HG03469 (cell line): ENCODE measurements around the gene WDFY1.
"Not testable (repeated sequence)": the region's sequence is repeated elsewhere in the genome, so short reads cannot be mapped to it uniquely, and the experiment has no call there.

ENCODE experiments used
- ATAC-seq: cut with Tn5 transposase; IDR thresholded peaks from one replicate; pipeline ENCODE4 v1.9.1; 2021; ENCODE audit warnings: mild to moderate bottlenecking, moderate library complexity, moderate number of reproducible peaks; ENCODE audit not compliant: unreplicated experiment

WDFY1 gene

DNA sequence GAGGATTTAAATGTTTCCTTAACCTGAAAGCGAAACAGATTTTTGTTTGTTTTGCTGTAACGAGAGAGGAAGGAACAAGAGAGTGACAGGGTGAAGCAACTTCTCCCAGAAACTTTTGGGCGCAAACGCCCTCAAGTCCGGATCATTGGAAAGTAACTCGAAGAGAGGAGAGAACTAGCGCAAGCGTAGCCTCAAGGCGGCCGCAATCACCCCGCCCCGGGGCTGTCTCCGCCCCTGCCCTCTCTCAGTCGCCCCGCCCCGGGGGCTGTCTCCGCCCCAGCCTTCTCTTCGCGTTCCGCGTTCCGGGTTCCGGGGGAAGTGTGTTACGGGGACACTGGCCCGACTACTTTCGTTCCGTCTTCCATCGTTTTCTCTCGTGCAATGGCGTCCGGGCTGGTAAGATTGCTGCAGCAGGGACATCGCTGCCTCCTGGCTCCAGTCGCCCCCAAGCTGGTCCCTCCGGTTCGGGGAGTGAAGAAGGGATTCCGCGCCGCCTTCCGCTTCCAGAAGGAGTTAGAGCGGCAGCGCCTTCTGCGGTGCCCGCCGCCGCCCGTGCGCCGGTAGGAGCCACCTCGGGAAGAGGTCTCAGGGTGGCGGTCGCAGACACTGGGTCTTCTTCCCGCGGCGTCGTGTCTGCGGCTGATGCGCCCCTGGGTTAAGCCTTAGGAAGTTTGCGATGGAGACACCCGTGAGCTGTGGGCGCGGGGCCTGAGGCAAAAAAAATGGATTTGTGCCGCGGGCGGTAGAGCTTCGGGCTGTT, 12.1 kb upstream of the WDFY1 start, which contains the start of gene MRPL44:
TSS of gene MRPL44 (plus strand) at position 372 of the 760 bp plus-strand sequence. CDS start at position 382, 10 bp downstream.
- peak; percentile 73 for ATAC-seq

GRCh38 chr2:223956300-223956699, 11.2 kb upstream of the WDFY1 start:
- peak; percentile 28 for ATAC-seq

DNA sequence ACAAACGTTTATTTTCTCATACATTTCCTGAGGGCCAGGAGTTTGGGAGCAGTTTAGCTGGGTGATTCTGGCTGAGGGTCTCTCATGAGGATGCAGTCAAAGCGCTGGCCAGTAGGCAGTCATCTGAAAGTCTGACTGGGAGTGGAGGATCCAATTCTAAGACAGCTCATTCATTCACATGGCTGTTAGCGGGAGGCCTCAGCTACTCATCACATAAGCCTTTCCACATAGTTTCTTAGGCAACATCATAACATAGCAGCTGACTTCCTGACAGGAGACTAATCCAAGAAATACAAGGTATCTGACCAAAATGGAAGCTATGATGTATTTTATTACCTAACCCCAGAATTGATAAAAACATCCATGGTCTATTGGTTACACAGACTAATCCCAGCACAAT, 9.3 kb upstream of the WDFY1 start:
- no peak for ATAC-seq

DNA sequence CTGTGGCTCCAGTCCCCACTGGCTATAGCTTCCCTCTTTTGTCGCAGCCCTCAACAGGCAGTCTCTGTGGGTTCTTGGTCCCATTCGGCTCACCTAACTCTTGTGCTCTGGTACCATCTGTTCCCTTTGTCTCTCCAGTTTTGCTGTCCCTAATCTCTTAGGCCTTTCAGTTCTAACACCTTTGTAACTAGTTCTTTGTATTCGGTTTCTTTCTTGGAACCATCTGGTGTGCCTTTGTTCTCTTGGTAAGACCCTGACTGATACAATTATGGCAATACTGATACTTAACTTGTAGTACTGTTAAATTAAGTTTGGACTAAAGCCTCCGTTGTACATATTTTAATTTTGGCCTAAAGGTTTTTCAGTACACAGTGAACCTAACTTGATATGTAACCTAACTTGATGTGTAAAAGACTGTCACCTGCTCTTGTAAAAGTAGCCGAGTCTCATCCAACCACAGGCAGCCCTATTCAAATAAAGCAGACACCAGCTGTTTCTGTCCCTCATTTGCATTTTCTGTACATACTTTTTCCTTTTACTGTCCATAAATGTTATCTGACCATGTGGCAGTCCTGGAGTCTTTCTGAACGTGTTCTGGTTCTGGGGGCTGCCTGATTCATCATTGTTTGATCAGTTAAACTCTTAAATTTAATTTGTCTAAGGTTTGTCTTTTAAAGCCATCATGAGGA, 7.3 kb upstream of the WDFY1 start:
- peak; percentile 46 for ATAC-seq

DNA sequence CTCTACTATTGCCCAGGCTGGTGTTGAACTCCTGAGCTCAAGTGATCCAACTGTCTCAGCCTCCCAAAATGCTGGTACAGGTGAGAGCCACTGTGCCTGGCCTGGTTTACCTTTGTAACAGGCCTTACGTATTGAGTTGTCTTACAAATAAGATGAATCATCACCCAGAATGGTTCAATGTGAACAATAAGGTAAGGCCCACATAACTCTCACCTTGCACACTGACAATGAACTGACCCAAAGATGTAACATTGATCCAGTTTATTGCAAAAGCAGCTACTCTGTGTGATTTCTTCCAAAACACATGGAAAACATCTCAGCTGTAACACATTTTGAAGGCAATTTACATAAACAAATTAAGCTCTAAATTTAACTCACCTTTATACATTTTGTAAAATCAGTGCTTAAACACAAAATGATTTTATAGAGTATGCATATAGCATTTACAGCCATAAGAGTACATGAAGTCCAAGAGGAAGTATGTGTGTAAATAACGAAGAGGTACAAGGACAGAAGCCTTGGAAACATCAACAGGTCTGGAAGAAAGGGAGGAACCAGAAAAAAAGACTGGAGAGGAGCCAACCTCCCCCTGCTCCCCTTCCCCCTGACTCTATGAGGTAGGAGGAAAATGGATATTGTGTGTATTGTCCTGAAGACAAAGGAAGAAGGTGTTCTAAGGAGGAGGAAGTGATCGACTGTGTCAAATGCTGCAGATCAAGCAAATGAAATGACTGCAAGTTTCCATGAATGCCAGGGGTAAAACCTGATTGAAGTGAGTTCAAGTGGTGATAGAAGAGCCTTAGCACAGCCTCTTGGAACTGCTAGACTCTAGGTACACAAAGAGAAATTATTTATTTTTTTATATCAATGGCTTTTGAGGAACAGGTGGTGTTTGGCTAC, 5.6 kb upstream of the WDFY1 start:
- no peak for ATAC-seq

- no peak for ATAC-seq
These were observed 4.2 kb upstream of the WDFY1 start for GRCh38 chr2:223949241-223949840.

DNA sequence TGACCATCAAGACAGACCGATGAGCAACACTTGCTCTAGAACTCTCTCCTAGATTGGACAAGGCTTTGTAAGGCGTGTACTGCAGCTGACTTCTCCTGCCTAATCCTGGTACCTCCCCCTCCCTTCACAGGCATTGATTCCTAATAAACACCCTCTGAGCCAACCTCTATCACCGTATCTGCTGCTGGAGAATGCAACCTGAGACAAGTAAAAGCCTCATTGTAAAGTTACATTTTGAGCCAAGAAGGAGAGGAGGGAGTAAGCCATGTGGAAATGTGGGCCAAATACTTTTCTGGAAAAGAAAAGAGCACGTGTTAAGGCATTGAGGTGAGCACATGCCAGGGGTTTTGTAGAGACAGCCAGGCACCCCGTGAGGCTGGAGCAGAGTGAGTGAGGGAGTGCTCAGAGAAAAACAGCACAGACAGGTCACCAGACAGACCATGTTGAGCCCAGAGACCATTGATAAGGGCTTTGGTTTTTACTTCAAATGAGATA, 2.6 kb upstream of the WDFY1 start:
- no peak for ATAC-seq

DNA sequence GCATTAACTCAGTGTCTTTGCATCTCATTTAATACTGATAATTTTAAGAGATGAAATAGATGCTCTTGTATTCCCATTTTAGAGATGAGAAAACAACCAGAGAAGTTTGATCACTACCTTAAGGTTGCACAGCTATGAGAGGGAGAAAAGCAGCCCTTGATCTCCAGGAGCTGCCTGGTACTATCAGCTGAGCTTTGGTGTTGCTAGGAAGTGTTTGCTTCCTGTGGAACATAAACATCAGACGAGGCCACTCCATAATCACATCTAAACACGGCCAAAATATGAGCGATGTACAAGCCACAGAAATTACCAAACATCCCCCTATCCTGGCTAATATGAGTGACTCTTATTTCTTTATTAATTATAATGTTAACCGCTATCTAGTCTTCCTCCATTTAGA, 620 bp upstream of the WDFY1 start:
- ATAC-seq: no peak

- ATAC-seq: no peak
These were observed 901 bp downstream of the WDFY1 start for GRCh38 chr2:223944166-223944702.

GRCh38 chr2:223943561-223944008, 1.6 kb downstream of the WDFY1 start:
- ATAC-seq: no peak

DNA sequence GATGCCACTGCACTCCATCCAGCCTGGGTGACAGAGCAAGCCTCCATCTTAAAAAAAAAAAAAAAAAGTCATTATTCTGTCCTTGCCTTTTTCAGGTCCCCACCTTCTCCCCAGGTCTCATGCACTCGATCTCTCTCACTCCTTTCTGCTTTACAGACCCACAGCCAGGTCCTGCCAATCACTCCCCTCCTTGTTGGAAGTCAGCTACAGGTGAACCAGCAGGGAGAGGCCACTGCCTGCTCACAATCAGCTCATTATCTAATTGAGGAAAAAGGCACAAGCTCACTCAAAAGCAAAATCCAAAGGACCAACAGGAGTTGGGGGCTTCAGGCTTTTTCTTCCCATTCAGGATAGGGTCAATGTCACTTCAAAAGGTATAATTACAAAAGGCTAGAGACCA, 2.0 kb downstream of the WDFY1 start:
- ATAC-seq: no peak

GRCh38 chr2:223941579-223942277, 3.4 kb downstream of the WDFY1 start:
- peak; percentile 48 for ATAC-seq

GRCh38 chr2:223939438-223939837, 5.7 kb downstream of the WDFY1 start:
- ATAC-seq: not testable (repeated sequence)

DNA sequence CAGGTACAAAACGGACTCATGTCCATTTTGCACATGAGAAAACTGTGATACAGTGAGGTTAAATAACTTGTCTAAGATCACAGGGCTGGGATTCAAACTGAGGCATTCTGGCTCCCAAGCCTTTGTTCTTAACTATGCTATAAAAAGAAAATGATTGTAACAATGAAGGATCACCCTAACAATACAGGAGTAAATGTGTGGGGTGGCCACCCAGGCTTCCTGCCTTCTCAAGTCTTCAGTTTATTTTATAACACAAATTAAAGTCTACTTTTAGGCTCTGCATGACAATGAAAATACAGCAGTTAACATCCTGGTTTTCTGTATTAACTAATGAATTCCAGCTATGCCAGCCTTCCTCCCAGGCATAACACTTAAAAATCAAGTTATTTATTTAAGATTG, 7.6 kb downstream of the WDFY1 start:
- ATAC-seq: no peak

DNA sequence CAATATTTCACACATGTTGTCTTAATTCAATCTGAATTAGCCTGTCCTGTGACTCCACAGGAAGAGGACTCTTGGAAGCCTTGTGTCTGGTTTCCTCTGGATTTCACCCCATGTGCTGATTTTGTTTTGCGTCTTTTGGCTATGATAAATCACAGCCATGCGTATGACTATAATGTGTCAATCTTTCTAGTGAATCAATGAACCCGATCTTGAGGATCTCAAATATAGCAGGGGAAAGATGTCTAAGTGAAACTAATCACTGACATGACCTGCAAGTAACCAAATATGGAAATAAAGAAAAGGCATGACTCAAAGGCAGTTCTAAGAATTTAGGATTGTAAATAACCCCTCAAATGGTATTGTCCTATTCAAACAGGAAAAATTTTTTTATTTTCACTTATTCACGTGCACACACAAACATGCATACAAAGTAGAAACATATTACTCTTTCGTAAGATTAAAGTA, 8.2 kb downstream of the WDFY1 start:
- no peak for ATAC-seq

DNA sequence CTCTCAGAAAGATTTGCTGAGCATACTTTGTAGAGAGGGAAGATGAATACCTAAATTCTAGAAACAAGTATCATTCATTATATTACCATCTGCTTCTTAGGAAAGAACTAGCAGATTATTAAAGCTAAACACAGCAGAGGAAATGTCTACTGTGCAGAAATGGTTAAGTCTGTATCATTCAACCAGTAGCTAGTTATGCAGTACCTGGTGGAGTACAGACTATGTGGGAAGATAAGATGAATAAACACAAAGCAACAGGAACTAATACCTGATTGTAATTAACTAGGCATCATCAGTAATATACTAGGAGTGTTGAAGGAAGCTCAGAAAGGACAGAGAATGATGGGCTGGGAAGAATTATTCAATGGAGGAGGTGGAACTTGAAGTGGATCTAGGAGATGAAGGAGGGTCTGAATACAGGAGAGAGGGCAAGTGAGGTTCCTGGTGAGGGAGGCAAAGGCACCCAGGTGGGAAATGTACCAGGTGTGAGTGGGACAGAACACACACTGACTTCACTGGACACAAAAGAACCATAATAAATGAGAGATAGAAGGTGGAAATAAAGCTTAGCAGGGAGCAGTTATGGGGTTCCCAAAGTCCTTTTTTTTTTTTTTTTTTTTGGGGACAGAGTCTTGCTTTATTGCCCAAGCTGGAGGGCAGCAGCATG, 9.5 kb downstream of the WDFY1 start:
- no peak for ATAC-seq

DNA sequence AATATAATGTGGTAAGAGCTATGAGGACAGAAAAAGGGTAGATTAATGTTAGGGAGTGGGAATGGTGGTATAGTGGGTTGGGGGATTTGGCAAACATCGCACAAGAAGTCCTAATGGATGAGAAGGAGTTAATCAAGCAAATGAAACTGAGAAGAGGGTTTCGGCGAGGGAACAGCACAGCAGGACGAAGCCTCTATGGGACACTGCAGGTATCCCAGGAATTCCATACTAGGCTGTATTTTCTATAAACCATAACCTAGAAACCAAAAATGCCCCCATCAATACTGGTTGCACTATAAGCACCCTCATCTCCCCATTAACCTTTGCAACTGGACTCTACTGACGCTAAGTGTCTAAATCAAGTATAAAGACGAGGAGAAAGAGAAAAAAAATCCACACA, 10.3 kb downstream of the WDFY1 start:
- no peak for ATAC-seq

DNA sequence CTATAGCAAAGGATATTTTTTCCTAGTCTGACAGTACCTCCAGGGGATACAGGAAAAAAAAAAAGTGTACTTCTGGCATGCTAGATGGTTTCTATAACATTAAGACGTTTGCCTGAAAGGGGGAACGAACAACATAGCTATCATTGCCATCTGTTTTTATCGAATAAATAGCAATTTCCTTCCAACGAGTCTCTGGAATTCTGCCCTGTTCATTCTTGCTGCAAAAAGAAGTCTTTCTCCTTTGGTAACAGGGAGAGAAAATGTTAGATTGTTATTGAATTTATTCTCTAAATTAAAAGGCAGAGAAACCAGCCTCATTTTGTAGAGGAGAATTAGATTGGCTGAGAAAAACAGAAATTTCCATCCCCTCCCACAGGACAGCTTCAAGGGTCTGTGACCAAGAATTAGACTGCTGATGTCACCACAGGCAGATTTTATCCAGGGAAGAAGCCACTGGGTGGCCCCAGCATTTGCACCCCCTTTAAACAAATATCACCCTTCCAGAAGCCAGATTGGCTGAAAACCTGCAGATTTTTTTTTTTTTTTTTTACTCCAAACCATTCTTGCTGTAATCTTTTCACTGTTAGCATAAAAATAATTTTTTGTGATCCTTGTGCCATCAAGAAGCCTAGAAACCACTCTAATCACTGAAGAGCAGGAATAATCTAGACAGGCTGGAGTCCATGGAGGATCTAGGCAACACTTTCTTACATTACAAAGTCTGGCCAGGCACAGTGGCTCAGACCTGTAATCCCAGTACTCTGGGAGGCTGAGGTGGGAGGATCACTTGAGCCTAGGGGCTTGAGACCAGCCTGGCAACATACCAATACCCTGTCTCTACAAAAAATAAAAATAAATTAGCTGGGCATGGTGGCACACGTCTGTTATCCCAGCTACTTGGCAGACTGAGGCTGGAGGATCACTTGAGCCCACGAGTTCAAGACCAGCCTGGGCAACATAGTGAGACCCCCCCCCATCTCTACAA, 12.0 kb downstream of the WDFY1 start:
- ATAC-seq: no peak
